ENCODE data around the gene SMCP.

The SMCP gene

GRCh38 chr1:152878042-152878441 is at the start of gene SMCP:
Gene SMCP (plus strand): TSS chr1:152878322. CDS start chr1:152884423, 6,101 bp downstream.
- DNase-seq = no peak

DNA sequence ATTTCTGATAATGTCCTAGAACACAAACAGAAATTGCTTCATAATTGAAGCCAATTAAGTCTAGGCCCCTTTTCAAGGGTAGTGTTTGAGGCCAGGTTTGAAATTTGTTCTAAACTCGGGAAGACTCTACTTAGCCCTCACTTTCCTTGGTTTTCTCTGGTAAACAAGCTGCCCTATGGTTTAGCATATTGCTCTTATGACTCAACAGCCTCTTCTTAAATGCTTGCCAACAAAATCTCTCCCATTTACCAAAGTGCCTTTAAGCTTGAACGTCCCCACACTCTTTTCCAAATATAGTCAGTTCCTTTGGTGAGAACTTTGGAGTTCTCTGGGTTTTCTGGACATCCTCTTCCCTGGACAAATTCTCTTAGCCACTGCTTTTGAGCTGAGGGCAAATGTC is 41.3 kb upstream of the SMCP start:
- no peak for DNase-seq

DNA sequence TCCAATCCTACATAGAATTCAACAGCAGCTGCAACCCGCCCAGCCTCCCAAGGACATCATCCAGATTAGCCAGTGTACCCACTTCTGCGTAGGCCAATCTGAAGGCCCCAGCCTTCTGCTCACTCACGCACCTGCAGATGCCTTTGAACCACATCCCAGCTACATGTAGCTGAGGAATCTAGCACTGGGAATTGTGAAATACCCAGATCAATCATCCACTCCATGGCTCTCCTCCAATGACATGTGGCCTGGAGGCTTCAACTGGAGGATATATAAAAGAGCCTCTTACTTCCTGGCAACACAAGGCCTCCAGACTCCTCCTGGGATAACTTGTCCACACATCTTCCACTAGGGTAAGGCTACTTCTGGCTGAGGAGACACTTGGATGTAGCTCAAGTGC is 35.6 kb upstream of the SMCP start, which contains the start of gene LCE6A:
Gene LCE6A, plus strand, starts transcription at position 301 of the 400 bp plus-strand sequence. CDS start 665 bp downstream, outside the sequence.
- DNase-seq = no peak

- DNase-seq = no peak
Measured at GRCh38 chr1:152855661-152856060, 22.5 kb upstream of the SMCP start.

DNA sequence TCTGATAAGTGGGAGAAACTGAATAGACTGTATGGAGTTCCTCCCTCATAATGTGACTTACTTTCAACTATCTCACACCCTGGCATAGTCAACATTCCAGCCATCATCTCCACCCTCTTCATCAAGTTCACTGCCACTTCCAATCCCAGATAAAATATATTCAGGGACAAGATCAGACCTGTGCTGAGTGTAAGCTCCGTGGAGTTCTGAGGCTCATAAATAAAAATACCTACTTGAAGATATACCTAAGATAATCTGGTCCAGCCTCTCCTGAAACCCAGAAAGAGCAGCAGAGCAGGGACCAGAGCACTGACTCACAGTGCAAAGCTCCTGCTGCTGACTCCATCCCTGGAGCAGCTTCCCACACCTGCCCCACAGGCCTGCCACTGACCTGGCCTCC is 20.1 kb upstream of the SMCP start:
- no peak for DNase-seq

DNA sequence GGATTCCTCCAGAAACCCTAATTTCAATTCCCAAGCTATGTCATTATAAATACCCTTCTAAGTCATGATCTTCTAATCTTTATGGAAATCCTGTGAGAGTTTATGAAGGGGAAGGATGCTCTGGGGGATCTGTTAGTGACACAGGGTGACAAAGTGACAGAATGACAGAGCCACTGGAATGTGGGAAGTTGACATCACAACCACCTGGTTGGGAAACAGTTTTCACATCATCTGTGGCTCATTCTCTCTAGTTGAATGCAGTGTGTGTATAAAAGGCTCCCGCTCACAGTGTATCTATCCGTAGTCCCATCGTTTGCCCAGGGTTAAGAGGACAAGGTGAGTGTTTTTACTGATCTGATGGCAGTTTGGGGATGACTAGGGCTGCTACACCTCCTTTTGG is 18.4 kb upstream of the SMCP start, which contains the start of gene LCE7A:
Gene LCE7A, plus strand, starts transcription at position 301 of the 400 bp plus-strand sequence. CDS start 702 bp downstream, outside the sequence.
- no peak for DNase-seq

DNA sequence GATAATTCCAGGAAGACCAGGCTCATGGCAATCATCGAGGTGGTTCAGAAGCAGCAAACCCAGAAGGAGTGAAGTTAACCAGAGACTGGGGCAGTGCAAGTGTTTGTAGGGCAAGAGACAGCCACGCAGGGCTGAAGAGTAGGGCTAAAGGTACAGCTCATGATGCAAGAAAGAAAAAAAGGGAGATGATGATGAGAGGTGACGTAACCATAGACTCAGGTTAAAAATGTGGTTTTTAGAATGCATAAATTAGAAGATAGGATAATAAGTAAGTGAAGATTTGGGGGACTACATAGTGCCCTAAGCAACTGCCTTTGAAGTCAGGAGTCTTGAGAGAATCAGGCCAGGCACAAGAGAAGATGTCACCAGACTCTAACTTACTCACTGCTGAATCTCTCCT is 18.0 kb upstream of the SMCP start:
- DNase-seq = no peak

DNA sequence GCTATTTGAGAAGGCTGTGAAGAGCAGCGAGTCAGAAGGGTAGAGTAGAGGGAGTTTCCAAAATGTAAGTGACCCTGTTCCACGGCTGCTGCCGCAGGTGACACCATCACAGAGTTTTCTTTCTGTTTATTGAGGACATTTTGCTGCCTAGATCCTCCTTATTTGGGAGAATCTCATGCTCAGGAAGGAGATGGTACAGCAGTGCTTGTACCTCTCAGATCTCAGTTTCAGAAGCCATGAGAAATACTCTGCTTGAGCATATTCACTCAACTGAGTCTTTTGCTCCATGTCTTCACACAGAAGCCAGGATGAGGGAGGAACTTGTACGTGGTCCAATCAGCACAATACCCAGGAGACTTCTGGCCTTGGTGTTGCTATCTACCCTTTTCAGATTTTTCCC is 16.7 kb upstream of the SMCP start:
- DNase-seq = no peak

DNA sequence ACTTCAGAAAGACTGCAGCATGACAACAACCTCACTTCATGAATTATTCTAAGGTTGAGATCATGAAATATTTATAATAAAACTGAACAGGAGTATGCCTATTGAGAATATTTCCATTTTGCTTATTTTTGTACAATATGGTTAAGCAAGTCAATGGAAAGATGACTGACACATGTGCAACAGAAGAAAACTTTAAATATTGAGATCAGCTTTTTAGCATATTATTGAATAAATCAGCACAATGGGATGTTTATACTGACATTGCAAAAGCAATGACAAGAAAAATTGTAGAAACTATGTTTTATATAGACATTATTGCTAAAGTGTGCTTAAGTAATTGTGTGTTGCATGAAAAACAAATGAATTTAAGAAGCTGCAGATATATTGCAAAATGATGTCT is 13.7 kb upstream of the SMCP start:
- no peak for DNase-seq

DNA sequence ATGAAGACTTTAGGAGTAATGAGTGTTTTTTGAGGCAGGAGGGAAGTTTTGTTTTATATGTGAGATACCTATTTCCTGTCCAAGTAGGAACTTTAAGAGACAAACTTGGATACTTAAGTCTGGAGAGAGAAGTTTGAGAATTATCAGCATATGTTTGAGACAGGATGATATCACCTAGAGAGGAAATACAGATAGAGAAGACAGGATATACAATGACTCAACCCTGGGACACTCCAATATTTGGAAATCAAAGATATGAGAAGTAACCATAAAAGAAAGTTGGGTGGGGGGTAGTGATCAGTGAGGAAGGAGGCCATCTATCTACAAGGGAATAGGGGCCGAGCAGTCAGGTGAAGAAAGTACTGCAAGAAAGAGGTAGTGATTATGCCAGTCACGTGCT is 11.8 kb upstream of the SMCP start:
- no peak for DNase-seq

- DNase-seq = no peak
Measured at GRCh38 chr1:152869808-152870419, 8.2 kb upstream of the SMCP start.

GRCh38 chr1:152870831-152871730 is 7.0 kb upstream of the SMCP start:
- no peak for DNase-seq

DNA sequence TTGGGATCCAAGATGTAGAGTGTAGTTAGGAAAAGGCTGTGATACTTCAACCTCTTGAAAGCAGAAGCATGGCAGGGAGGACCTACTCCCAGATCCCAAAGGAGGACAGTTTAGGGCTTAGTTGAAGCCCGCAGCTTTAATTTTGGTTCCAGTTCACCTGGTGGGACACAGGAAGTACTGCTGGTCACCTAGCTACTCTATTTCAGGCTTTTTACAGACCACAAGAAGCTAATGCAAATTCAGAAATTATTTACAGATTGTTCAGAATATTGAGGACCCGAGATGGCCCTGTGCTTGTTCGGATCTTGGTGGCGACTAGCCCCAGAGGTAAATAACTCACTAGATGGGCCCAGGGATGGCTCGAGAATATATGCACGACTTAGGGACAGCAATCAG is 6.4 kb upstream of the SMCP start:
- DNase-seq = no peak

DNA sequence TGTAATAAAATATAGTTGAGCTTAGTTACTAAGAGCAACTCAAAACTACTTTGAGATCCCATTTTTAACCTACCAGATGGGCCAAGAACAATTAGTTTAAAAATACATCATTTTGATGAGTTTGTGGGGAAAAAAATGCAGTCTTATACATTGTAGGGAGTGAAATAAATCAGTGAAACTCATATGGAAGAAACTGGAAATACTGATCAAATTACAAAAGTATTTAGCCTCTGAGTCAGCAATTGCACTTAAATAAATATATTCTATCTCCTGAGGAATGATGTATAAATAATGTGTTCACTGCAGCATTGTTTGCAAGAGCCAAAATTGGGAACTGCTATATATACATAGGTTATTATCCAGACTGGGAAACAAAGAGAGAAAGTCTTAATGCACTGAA is 4.6 kb upstream of the SMCP start:
- no peak for DNase-seq

GRCh38 chr1:152876827-152877226 is 1.3 kb upstream of the SMCP start:
- no peak for DNase-seq

GRCh38 chr1:152879559-152880198 is 1.6 kb downstream of the SMCP start:
- DNase-seq = no peak

DNA sequence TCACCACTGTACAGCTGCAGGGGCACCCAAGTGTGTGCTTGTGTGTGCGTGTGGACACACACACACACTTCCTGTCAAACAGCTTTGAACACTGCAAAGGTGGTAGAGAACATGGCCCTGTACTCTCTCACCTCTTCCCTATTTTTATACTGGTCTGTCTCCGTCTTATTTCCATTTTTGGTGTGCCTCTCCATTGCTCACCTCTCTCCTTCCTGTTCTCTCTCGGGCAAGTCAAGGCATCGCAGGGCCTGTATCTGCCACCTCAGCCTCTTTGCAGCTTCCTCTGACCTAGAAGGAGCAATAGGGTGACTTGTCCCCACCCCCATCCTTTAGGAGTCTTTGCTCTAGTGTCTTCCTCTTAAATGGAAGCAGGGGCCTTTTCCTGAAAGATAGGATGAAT is 2.2 kb downstream of the SMCP start:
- no peak for DNase-seq

GRCh38 chr1:152880907-152881306 is 2.8 kb downstream of the SMCP start:
- DNase-seq = no peak

GRCh38 chr1:152884085-152884484 is 6.0 kb downstream of the SMCP start:
- DNase-seq = no peak

- DNase-seq = no peak
Measured at GRCh38 chr1:152884506-152884905, 6.4 kb downstream of the SMCP start.

DNA sequence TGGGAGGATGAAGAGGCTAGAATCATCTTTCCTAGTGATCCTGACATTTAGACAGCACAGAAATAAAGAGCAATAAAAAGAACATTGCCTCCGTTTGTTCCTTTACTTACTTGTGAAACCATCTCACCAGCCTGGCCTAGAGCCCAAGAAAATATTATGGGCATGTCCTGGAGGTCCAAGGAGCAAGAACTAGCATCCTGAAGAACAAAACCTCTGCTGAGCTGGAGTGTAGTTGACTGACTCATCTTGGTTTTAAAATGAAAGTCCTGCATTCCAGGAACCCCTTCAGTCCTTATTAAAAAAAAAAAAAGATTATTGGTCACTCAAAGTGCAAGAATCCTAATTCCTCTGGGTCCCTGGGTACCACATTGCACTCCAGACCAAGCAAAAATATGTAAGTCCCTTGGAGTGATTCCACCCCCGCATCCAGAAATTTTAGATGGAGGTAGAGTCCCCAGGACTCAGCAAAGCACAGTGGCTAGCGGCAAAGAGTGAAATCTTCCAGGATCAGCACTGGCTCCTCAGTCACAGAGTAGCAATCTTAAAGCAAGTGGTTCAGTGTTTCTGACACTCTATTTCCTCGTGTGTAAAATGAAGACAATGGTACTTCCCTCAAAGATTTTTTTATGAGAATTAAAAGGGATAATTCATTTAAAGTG is 7.0 kb downstream of the SMCP start:
- DNase-seq = no peak

GRCh38 chr1:152886085-152886484 is 8.0 kb downstream of the SMCP start:
- DNase-seq = no peak

- DNase-seq = no peak
Measured at GRCh38 chr1:152886758-152887409, 8.8 kb downstream of the SMCP start.
